ENCODE measurements around the gene TJP2.

TJP2 gene

GRCh38 chr9:69173891-69174615, at the start of gene TJP2:
Gene TJP2 (plus strand): TSS chr9:69174277. CDS start chr9:69174373, 96 bp downstream.
- no peak for DNase-seq

- DNase-seq, result no peak
Measured at GRCh38 chr9:69130456-69131441, 43.3 kb upstream of the TJP2 start.

- DNase-seq, result no peak
Measured at GRCh38 chr9:69131682-69132081, 42.4 kb upstream of the TJP2 start.

GRCh38 chr9:69132361-69132760, 41.7 kb upstream of the TJP2 start:
- DNase-seq, result no peak

GRCh38 chr9:69134412-69134811, 39.7 kb upstream of the TJP2 start:
- DNase-seq, result no peak

- no peak for DNase-seq
Measured at GRCh38 chr9:69136185-69136584, 37.9 kb upstream of the TJP2 start.

GRCh38 chr9:69136779-69137178, 37.3 kb upstream of the TJP2 start:
- DNase-seq, result no peak

GRCh38 chr9:69137311-69137710, 36.8 kb upstream of the TJP2 start:
- DNase-seq, result no peak

GRCh38 chr9:69139596-69139995, 34.5 kb upstream of the TJP2 start:
- no peak for DNase-seq

- no peak for DNase-seq
Measured at GRCh38 chr9:69140123-69140735, 33.8 kb upstream of the TJP2 start.

- DNase-seq, result no peak
Measured at GRCh38 chr9:69141851-69142250, 32.2 kb upstream of the TJP2 start.

GRCh38 chr9:69143291-69143690, 30.8 kb upstream of the TJP2 start:
- DNase-seq, result no peak

- no peak for DNase-seq
Measured at GRCh38 chr9:69145144-69145715, 28.8 kb upstream of the TJP2 start.

GRCh38 chr9:69147041-69147834, 26.8 kb upstream of the TJP2 start:
- no peak for DNase-seq

- DNase-seq, result no peak
Measured at GRCh38 chr9:69149321-69149807, 24.7 kb upstream of the TJP2 start.

- no peak for DNase-seq
Measured at GRCh38 chr9:69151506-69151905, 22.6 kb upstream of the TJP2 start.

GRCh38 chr9:69153707-69154521, 20.2 kb upstream of the TJP2 start:
- no peak for DNase-seq

- no peak for DNase-seq
Measured at GRCh38 chr9:69155341-69156030, 18.6 kb upstream of the TJP2 start.

GRCh38 chr9:69157751-69158466, 16.2 kb upstream of the TJP2 start:
- no peak for DNase-seq

- DNase-seq, result no peak
Measured at GRCh38 chr9:69158471-69158870, 15.6 kb upstream of the TJP2 start.
